Activated CD4-positive, alpha-beta T cell treated with anti-CD3 and anti-CD28 coated beads, Interleukin-10, Interleukin-2, amounts not matched to agents 100 ng/mL and 50 ng/mL, durations not matched to agents 16 hours and 8 hours (primary cell): ENCODE data around the gene LILRB4.
"Not testable (repeated sequence)": the region's sequence is repeated elsewhere in the genome, so short reads cannot be mapped to it uniquely, and the experiment has no call there.

Experiments
- DNase-seq: peaks from one replicate; pipeline ENCODE4 v3.0.0-alpha.2; 2020

LILRB4 gene

GRCh38 chr19:54697716-54698115 is 34.9 kb downstream of the LILRB4 start:
- not testable (repeated sequence) for DNase-seq

GRCh38 chr19:54704928-54705327 is 42.1 kb downstream of the LILRB4 start:
- DNase-seq, result no peak

- peak; percentile 15 for DNase-seq
These were observed 45.2 kb downstream of the LILRB4 start for GRCh38 chr19:54707962-54708361.

- no peak for DNase-seq
These were observed 46.0 kb downstream of the LILRB4 start for GRCh38 chr19:54708781-54709180.

GRCh38 chr19:54709212-54709948 is 46.6 kb downstream of the LILRB4 start:
- no peak for DNase-seq

GRCh38 chr19:54709956-54710355 is 47.2 kb downstream of the LILRB4 start:
- DNase-seq, result not testable (repeated sequence)
